PFSK-1 (cell line): ENCODE results near the gene MDFIC2.

ENCODE experiments used
- FOXP2 ChIP-seq: optimal IDR thresholded peaks from 2 replicates; pipeline ENCODE3; 2011; ENCODE audit warnings: borderline replicate concordance, control low read depth, inconsistent platforms; ENCODE audit not compliant: insufficient read depth; ENCODE audit errors: extremely low read length, extremely low read depth
- POLR2AphosphoS5 ChIP-seq: IDR thresholded peaks from 2 replicates; pipeline ENCODE4 v1.6.1; 2012; ENCODE audit warnings: low read depth, mild to moderate bottlenecking, control low read depth, low read length, moderate library complexity
- REST ChIP-seq, 2 experiments: IDR thresholded peaks; 2 replicates each; pipeline versions ENCODE4 v1.6.1 to v1.8.0; 2011 to 2012; ENCODE audit warnings: low read depth in 2 of 2, low read length in 2 of 2, control low read depth in 1 of 2, inconsistent platforms in 1 of 2, mild to moderate bottlenecking in 1 of 2, moderate library complexity in 1 of 2; ENCODE audit not compliant: insufficient read depth in 1 of 2
- SIN3A ChIP-seq: IDR thresholded peaks from 2 replicates; pipeline ENCODE4 v1.6.1; 2012; ENCODE audit warnings: mild to moderate bottlenecking, low read length, moderate library complexity, borderline replicate concordance; ENCODE audit not compliant: insufficient read depth
- TAF1 ChIP-seq: IDR thresholded peaks from 2 replicates; pipeline ENCODE4 v1.6.1; 2012; ENCODE audit warnings: low read length, control low read depth, borderline replicate concordance; ENCODE audit not compliant: insufficient read depth

MDFIC2 gene

GRCh38 chr3:70233112-70233511 lies 79.3 kb downstream of the MDFIC2 start:
- no peak for TF ChIP-seq POLR2AphosphoS5
- TF ChIP-seq FOXP2 = no peak
- no peak for TF ChIP-seq TAF1
- no peak for TF ChIP-seq REST (IDR thresholded peaks at IDR 0.05; ENCODE audit: insufficient read depth in 1 of 2, low read depth in 2 of 2, low read length in 2 of 2)
- TF ChIP-seq SIN3A = no peak

GRCh38 chr3:70231266-70231701 lies 81.2 kb downstream of the MDFIC2 start:
- no peak for TF ChIP-seq SIN3A
- TF ChIP-seq TAF1 = no peak
- TF ChIP-seq POLR2AphosphoS5 = no peak
- no peak for TF ChIP-seq FOXP2
- TF ChIP-seq REST (IDR thresholded peaks at IDR 0.05; ENCODE audit: insufficient read depth in 1 of 2, low read depth in 2 of 2, low read length in 2 of 2) = no peak

GRCh38 chr3:70227437-70227836 lies 85.0 kb downstream of the MDFIC2 start:
- no peak for TF ChIP-seq FOXP2
- TF ChIP-seq POLR2AphosphoS5 = no peak
- TF ChIP-seq SIN3A = no peak
- TF ChIP-seq TAF1 = no peak
- no peak for TF ChIP-seq REST (IDR thresholded peaks at IDR 0.05; ENCODE audit: insufficient read depth in 1 of 2, low read depth in 2 of 2, low read length in 2 of 2)

DNA sequence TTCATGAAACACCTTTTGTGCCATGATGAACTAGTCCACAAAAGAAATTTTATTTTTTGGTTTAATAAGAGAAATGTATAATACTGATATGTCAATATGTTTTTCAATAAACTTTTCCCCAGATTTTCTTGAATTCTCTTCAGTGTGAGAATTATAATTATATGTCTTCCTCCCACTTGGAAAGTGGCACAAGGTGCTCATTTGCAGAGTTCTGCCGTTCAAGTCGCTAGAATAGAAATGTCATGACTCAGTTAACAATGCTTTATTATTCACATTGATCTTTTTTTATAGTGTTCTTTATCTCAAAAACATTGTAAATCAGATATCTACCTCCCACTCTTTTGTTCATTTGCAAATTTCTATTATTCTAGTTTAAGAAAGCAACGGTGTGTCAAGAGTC lies 87.3 kb downstream of the MDFIC2 start:
- TF ChIP-seq POLR2AphosphoS5 (no peak), TAF1 (no peak)

- TF ChIP-seq SIN3A (no peak), TAF1 (no peak), FOXP2 (no peak), POLR2AphosphoS5 (no peak), REST (IDR thresholded peaks at IDR 0.05; ENCODE audit: insufficient read depth in 1 of 2, low read depth in 2 of 2, low read length in 2 of 2) (no peak)
Measured at GRCh38 chr3:70224337-70224736, 88.1 kb downstream of the MDFIC2 start.
